NK-92 (cell line): ENCODE results near the gene TRIP13.

Experiments used
- DNase-seq: peaks from one replicate; lab custom pipeline; 2025; ENCODE audit not compliant: unreplicated experiment; lab: John Stamatoyannopoulos, UW

TRIP13 gene

DNA sequence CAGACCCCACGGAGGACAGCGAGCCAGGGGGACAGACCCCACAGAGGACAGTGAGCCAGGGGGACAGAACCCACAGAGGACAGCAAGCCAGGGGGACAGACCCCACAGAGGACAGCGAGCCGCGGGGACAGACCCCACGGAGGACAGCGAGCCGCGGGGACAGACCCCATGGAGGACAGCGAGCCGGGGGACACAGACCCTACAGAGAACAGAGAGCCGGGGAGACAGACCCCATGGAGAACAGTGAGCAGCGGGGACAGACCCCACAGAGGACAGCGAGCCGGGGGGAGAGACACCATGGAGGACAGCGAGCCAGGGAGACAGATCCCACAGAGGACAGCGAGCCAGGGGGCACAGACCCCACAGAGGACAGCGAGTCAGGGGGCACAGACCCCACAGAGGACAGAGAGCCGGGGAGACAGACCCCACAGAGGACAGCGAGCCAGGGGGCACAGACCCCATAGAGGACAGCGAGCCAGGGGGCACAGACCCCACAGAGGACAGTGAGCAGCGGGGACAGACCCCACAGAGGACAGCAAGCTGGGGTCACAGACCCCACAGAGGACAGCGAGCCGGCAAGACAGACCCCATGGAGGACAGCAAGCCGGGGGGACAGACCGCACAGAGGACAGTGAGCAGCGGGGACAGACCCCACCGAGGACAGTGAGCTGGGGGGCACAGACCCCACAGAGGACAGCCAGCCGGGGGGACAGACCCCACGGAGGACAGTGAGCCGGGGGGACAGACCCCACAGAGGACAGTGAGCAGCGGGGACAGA lies 37.5 kb upstream of the TRIP13 start:
- no peak for DNase-seq

DNA sequence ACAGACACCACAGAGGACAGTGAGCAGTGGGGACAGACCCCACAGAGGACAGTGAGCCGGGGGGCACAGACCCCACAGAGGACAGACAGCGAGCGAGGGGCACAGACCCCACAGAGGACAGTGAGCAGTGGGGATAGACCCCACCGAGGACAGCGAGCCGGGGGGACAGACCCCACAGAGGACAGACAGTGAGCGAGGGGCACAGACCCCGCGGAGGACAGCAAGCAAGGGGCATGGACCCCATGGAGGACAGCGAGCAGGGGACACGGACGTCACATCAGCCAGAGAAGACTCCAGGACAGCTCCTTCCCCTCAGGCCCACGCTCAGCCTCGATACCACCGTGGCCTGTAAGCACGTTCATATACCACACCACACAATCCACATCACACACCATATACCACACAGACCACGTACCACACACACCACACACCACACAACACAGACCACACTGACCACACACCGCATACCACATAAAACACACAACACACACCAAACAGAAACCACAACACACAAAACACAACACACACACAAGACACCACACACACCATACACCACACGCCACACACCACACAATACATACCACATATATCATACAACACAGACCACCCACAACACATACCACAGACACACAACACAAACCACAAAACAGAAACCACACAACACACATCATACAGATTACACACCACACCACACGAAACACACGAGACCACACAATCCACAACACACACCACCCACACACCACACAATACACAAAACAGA lies 36.7 kb upstream of the TRIP13 start:
- no peak for DNase-seq

DNA sequence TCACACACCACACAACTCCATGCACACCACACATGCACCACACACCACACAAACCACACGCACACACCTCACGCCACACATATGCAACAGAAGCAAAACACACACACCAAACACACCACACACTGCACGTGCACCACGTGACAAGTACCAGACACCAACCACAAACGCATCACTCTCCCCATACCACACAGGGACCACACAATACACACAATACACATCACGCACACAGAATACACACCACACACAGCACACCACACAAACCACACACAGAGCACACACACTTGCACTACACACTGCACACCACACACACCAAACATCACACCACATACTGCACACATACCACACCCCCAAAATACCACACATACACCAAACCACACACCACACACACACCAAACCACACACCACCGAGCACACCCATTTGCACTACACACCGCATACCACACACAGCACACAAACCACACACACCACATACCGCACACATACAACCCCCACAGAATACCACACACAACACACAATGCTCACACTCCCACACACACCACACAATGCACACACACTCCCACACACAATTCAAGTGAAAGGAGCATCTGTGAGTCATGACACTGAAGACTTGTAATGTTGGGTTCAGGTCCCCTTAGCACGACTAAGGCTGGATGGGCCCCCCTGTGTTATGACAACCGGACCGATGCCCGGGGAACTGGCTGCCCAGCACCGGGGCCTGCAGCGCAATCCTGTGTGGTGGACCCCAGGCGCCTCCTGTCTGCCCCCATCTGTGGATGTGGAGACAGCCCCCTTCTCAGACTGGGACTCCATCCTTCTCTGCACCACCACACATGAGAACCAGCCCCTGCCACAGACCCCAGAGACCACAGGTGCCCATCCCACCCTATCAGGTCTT lies 35.9 kb upstream of the TRIP13 start:
- DNase-seq = no peak

DNA sequence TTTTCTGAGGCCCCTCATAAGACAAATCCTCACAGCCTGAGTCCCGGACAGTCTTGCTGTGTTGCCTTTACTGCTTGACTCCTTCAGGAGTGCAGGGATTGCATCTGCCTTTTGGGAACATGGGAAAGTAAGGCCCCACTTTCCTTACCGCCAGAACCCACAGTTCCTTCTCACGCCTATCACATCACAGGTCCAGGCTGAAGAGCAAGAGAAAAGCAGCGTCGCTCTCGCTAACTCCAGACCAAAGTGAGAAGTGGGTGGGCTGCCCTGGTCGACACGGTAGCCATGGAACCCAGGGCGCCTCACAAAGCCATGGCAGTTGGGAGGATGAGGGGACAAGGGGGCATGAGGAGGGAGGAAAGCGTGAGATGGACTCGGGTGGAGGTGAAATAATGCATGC lies 34.0 kb upstream of the TRIP13 start:
- DNase-seq = no peak

DNA sequence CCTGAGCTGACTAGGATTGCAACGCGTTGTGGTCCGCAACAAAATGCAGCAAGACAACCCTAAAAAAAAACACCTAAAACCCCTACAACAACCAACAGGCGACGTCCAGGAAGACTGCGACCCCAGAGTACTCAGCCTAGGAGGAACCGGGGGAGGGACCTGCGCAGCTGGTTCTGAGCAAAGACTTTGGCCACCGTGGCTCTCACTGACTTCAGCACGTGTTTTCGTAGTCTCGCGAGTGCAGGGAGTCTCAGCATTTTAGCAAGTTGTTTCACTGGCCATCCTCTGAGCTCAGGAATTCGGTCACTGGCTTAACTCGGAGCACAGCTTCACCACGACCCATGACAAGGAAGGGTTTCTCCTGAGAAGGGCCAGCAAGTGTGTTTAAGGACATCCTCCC lies 33.3 kb upstream of the TRIP13 start:
- no peak for DNase-seq

DNA sequence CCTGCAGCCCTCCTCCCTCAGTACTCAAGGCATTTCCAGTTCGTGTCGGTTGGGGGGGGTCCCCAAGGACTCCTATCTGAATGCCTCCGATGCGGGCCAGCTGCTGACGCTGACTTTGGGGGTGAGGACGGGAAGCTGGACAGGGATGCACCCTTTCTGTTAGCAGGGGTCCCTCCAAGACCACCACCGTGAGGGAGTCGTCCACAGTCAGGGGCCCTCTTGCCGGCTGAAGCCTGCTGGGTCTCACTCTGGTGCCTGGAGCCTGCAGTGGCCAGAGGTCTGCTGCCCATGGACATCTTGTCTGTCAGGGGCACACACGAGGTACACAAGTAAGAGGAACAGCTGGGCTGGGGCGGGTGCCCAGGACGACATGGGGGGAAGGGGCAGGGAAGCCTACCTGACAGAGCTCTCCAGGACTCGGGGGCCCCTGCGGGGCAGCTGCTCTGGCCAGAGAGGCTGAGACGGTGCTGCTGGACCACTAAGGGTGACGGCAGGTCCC lies 32.8 kb upstream of the TRIP13 start:
- DNase-seq = no peak

DNA sequence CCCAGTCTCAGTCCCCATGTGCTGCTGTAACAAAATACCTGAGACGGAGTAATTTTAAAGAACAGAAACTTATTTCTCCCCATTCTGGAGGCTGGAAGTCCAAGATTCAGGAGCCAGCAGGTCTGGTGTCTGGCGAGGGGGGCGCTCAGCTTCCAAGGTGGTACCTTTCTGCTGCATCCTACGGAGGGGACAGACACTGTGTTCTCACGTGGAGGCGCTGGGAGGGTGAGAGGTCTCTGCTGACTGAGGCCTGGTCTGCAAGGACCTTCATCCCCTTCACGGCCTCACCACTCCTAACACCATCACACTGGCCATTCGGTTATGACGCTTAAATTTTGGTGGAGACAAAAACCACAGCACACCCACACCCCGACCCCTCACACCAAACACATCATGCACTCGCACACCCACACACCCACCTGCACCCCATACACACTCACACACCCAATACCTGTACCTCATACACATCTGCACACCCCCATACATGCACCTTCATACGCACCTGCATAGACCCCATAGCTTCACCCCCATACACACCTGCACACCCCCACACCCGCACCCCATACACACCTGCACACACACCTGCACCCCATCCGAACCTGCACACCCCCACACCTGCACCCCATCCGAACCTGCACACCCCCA lies 32.1 kb upstream of the TRIP13 start:
- no peak for DNase-seq

DNA sequence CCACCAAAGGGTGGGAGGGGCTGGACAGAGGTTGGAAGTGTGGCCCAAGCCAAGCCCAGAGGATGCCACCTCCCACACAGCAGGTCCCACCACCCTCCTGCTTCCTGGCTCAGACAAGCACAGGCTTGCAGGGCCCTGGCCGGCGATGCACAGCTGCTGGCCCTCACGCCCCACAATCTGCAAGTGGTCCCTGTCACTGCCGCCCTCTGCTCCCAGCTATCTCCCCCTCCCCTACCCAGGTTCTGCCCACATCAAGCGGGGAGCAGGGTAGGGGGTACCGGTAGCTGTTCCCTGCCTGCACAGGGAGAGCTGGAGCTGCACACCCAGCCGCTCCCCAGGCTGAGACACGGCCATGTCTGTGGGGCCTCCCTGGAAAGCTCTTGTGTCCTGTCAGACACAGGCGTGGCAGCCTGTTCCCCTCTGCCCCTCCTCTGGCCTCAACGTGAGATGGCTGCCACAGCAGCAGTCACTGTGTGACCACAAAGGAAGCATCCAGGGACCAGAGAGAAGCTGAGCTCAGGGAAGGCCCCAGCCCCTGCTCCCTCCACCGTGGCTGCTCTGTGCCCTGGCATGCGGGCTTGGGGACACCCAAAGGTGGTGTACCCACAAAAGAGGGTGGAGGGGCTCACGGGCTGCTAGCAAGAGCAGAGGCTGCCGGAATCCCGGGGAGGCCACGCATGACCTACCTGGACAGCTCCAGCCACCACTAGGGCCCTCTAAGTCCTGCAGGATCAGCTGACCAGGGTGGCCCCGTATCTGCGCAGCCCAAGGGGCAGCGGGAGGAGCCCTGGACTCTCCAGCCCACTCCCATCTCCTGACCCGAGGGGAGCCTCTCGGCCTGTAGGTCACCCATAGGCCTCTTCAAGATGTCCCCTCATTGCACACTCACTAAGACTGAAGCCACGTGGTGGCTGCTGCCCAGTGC lies 31.0 kb upstream of the TRIP13 start:
- no peak for DNase-seq

DNA sequence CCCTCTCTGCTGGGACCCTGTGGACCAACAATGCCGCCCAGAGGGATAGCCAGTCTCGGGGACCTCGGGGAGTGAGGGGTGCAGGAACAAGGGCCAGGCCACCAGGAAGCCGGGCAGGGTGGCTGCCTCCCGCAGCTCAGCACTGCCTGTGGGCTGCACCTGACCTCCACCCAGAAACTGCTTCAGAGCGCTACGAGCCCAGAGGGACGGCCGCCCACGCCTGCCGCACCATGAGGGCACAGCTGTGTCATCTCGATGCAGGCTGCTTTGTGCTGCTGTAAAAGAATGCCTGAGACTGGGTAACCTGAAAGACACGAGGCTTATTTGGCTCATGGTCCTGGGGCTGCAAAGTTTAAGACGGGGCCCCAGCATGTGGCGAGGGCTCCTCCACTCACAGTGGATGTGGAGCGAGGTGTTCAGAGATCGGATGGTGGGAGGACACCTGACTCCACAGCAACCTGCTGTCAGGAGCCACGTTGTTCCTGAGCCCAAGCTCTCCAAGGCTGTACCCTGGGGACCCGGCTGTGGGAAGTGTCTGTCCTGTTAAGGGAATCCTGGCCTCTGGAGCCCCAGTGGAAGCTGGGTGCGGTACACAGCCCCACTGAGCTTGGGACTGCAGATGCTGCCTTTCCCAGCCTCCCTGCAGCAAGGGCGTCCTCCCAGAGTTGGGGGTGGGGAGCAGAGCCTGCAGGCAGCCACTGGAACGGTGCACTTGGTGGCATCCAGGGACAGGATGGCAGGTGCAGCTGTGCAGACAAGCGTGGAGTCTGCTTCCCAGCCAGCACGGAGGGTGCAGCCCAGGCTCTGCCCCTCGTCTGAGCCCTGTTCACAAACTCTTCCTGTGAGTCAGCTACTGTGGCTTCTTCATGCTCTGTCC lies 30.1 kb upstream of the TRIP13 start:
- DNase-seq = no peak

DNA sequence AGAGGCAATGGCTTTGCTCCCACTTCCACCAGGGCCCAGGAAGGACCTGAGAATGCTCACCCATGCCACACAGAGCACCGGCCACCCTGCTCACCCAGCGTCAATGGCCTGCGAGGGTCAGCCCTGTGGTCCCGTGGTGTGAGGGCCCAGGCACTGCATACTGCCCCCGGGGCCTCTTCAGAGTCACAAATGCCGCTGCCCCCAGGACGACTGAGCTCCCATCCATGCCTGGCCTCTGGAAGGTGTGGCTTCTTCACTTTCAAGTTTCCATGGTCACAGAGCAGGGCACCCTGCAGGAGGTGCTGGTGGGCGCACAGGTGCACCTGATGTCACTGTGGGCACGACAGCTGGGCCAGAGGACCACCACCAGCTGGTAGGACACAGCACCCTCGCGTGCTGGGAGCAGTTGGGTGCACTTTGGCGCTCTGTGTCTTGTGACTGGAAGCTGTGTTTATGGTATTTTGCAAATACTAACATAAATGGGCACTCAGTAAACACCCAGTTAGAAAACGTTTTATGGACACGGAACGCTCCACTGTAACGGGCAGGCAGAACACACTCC lies 29.4 kb upstream of the TRIP13 start:
- no peak for DNase-seq

DNA sequence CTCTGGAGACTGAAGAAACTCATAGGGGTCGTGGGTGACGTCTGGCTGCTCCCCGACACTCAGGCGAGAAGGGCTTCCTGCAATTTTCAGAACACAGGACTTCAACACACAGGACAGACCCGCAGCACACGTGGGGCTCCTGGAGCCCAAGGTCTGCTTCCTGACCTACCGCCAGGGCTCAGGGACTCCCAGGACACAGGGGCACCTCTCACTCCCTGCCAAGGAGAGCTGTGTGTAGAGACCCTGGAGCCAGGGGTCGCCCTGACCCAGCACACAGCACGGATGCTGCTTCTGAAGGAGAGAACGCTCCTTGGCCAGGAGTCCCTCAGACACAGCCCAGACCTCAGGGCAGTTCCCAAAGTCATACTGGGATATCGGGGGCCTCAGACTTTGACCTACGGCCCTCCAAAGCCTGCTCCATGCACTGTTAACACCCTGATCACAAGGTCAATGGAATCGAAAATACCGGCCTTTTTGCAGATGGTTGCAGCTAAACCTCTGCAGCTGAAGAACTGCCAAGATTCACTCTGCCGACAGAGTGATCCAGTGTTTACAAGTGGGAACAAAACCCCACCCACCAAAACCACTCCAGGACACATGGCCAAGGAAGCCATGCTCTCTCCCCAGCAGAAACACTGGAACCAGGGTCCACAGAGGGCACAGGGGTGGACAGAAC lies 28.1 kb upstream of the TRIP13 start:
- no peak for DNase-seq

DNA sequence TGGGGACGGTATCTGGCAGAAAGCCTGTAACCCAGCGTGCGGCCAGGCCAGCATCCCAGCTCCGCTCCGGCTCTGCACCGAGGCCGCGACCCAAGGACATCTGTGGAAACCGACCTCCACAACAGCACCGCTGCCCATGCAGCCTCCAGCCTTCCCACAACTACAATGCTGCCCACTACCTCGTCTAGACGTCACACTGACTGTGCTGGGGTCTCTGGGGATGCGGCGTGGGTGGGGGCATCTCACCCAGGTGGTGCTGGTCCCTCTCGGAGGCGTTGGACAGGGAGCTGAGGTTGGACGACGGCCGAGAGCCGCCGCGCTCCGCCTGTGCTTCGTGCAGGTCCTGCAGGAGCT lies 27.5 kb upstream of the TRIP13 start:
- no peak for DNase-seq

DNA sequence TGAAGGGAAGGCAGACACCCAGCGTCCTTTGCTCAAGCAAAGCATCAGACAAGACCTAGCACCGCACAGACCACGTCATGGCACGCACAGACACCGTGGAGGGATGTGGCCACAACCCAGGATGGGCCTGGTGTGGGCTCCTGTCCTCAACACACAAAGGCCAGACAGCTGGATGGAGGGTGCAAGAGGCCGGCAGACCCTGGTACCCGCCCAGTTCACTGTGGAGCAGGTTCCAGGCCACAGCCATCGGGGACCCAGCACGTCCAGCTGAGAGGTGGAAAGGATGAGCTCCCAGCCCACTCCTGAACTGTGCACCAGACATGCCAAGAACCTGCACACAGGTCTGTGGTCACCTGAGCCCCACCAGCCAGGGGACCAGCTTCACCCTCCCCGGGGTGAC lies 26.9 kb upstream of the TRIP13 start:
- DNase-seq = no peak

DNA sequence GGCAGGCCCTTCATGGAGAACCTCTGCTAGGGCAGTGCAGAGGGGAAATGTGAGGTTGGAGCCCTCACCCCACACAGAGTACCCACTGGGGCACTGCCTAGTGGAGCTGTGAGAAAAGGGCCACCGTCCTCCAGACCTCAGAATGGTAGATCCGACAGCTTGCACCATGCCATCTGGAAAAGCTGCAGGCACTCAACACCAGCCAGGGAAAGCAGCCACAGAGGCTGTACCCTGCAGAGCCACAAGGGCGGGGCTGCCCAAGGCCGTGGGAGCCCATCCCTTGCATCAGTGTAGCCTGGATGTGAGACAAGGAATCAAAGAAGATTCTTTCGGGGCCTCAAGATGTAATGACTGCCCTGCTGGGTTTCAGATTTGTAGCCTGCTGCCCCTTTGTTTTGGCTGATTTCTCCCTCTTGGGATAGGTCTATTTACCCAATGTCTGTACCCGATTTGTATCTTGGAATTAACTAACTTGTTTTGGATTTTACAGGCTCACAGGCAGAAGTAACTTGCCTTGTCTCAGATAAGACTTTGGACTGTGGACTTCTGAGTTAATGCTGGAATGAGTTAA lies 25.3 kb upstream of the TRIP13 start:
- DNase-seq = no peak

DNA sequence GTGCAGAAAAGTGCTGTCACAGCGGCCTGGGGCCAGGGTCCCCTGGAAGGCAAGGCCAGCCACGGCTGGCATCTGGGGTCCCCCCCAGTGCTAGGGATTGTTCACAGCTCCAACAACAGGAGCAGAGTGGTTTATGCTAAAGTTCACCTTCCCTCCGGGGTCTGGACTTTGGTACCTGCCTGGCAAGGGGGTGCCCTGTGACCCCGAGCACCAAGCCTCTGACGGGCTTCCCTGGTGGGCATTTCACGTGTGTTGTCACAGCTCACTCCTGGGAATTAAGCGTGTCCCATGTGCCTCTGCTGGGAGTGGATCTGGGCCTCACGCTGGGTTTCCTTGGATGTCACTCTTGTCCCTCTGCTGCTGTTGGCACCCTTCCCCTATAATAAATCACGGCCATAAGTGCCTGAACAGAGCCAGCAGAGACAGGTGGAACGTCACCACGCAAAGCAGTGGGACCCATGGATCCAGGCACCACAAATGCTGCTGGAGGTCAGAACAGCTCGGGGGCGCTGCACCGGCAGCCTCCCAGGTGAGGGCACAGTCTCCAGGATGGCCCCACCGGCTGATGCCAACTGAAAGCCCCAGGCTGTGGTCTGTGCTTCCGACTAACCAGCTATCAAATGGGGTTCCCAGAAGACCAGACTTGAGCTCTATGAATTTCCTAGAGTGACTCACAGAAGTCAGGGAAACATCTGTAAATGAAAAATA lies 24.1 kb upstream of the TRIP13 start:
- no peak for DNase-seq

DNA sequence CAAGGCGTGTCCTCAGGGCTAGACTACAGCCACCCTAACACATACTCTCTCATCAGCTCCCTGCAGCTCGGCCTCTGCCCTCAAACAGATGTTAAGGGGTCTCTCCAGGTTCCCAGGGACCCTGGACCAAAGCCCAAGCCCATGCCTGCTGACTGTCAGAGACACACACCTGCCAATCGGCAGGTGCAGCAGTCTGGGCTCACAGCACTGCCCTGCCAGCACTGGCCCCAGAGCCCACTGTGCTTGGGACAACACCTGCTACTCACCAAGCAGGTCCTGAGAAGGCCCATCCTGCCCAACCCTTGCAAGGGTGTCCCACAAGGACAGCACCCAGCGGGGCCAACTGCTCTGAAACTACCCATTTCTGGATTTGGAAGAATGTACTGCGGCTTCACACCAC lies 21.7 kb upstream of the TRIP13 start:
- DNase-seq = no peak

DNA sequence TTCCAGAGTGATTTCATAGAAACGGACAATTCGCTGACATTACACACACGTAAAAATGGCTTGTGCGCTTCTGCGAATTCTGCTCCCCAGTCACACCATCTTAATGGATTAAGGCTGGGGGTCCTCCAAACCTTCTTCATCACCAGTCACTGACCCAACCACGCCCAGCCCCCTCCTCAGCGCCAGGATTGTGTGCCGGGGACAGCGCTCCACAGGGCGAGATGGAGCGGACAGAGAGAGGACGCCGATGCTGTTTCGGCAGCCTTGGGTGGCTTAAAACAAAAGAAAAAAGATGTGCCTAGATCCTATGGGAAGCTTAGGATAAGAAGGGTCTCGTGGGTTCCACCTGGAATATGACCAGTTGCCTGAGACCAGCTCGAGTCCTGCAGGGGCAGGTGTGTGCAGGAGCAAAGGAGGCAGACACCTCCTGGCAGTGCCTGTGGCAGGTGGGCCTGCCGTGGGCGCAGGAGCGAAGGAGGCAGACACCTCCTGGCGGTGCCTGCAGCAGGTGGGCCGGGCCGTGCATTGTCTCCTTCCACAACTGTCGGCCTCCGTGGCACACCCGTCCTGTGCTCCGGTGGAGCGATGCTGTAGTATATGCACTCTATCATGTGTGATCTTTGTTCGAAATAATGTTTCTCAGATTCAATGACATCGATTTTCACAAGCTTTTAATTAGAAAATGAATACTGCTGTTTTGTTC lies 20.9 kb upstream of the TRIP13 start:
- DNase-seq = no peak
